ENCODE measurements around the gene PHTF1.
A peak's percentile ranks its signal among the peaks of the same experiment; 100 is the strongest.
"Not testable (repeated sequence)": the region's sequence is repeated elsewhere in the genome, so short reads cannot be mapped to it uniquely, and the experiment has no call there.

The PHTF1 gene

GRCh38 chr1:113777561-113777960, 18.3 kb upstream of the PHTF1 start:
- no peak for DNase-seq (ENCODE audit: low read depth in 2 of 2)

GRCh38 chr1:113770031-113770430, 10.7 kb upstream of the PHTF1 start:
- no peak for DNase-seq (ENCODE audit: low read depth in 2 of 2)

GRCh38 chr1:113769601-113769970, 10.3 kb upstream of the PHTF1 start:
- DNase-seq (ENCODE audit: low read depth in 2 of 2): no peak

- no peak for DNase-seq (ENCODE audit: low read depth in 2 of 2)
These were observed 9.8 kb upstream of the PHTF1 start for GRCh38 chr1:113768916-113769600.

- no peak for DNase-seq (ENCODE audit: low read depth in 2 of 2)
These were observed 6.3 kb upstream of the PHTF1 start for GRCh38 chr1:113765306-113766230.

GRCh38 chr1:113763661-113764060, 4.4 kb upstream of the PHTF1 start:
- DNase-seq (ENCODE audit: low read depth in 2 of 2): no peak

GRCh38 chr1:113761937-113762336, 2.7 kb upstream of the PHTF1 start:
- no peak for DNase-seq (ENCODE audit: low read depth in 2 of 2)

GRCh38 chr1:113760102-113761080, 1.1 kb upstream of the PHTF1 start:
- no peak for DNase-seq (ENCODE audit: low read depth in 2 of 2)

GRCh38 chr1:113758631-113759332, 504 bp downstream of the PHTF1 start:
- DNase-seq (ENCODE audit: low read depth in 2 of 2): peak; percentile 43 to 44

GRCh38 chr1:113756461-113756860, 2.8 kb downstream of the PHTF1 start:
- DNase-seq (ENCODE audit: low read depth in 2 of 2): no peak

GRCh38 chr1:113753333-113753732, 6.0 kb downstream of the PHTF1 start:
- DNase-seq (ENCODE audit: low read depth in 2 of 2): not testable (repeated sequence)

GRCh38 chr1:113751516-113751915, 7.8 kb downstream of the PHTF1 start:
- DNase-seq (ENCODE audit: low read depth in 2 of 2): no peak

- DNase-seq (ENCODE audit: low read depth in 2 of 2): no peak
These were observed 8.2 kb downstream of the PHTF1 start for GRCh38 chr1:113751114-113751513.

- DNase-seq (ENCODE audit: low read depth in 2 of 2): no peak
These were observed 9.9 kb downstream of the PHTF1 start for GRCh38 chr1:113749402-113749801.

GRCh38 chr1:113747376-113747775, 11.9 kb downstream of the PHTF1 start:
- no peak for DNase-seq (ENCODE audit: low read depth in 2 of 2)

- DNase-seq (ENCODE audit: low read depth in 2 of 2): no peak
These were observed 13.9 kb downstream of the PHTF1 start for GRCh38 chr1:113745425-113745824.

- DNase-seq (ENCODE audit: low read depth in 2 of 2): no peak
These were observed 15.2 kb downstream of the PHTF1 start for GRCh38 chr1:113744114-113744513.

- no peak for DNase-seq (ENCODE audit: low read depth in 2 of 2)
These were observed 16.8 kb downstream of the PHTF1 start for GRCh38 chr1:113742515-113742914.

- DNase-seq (ENCODE audit: low read depth in 2 of 2): no peak
These were observed 24.8 kb downstream of the PHTF1 start for GRCh38 chr1:113734357-113735055.

- peak in 1 of 2 donors; percentile 3 for DNase-seq (ENCODE audit: low read depth in 2 of 2)
These were observed 26.5 kb downstream of the PHTF1 start for GRCh38 chr1:113732802-113733201.

- DNase-seq (ENCODE audit: low read depth in 2 of 2): no peak
These were observed 38.3 kb downstream of the PHTF1 start for GRCh38 chr1:113721010-113721409.
